Left lung (tissue), 10 donors: ENCODE results near the gene TMC2. TPM values are rescaled to one million over a fixed set of nuclear protein-coding genes. Genes with fewer than 3 reads are reported as not detected.

Experiments
- ATAC-seq: fragments of 200-7000 bp; cut with Tn5 transposase; one replicate; pipeline ENCODE4 v1.9.1; 2020; ENCODE audit warnings: moderate library complexity
- DNase-seq, 4 donors: peaks; one replicate each; pipeline ENCODE4 v3.0.0-alpha.2; 2013 to 2020
- H3K27ac ChIP-seq, 2 donors: fragments of 200-600 bp; sonication (generic) in 1 of 2; one replicate each; pipeline versions ENCODE4 v1.5.0 to v1.8.0; 2020 to 2021
- H3K27me3 ChIP-seq, 2 donors: fragments of 200-600 bp; sonication (generic) in 1 of 2; one replicate each; pipeline versions ENCODE4 v1.5.0 to v1.8.0; 2020 to 2021
- H3K36me3 ChIP-seq, 2 donors: fragments of 200-600 bp; sonication (generic) in 1 of 2; one replicate each; pipeline versions ENCODE4 v1.5.0 to v1.8.0; 2020 to 2021
- H3K4me1 ChIP-seq, 2 donors: fragments of 200-600 bp; one replicate each; pipeline ENCODE4 v1.8.0; 2021
- H3K4me3 ChIP-seq, 2 donors: fragments of 200-600 bp; sonication (generic) in 1 of 2; one replicate each; pipeline versions ENCODE4 v1.5.0 to v1.8.0; 2020 to 2021; ENCODE audit warnings: mild to moderate bottlenecking in 1 of 2
- H3K9me3 ChIP-seq, 2 donors: fragments of 200-600 bp; sonication (generic) in 1 of 2; one replicate each; pipeline versions ENCODE4 v1.5.0 to v1.8.0; 2020 to 2021
- intact Hi-C, 2 donors: fragments of 100-400 bp; cut with DNase I; formaldehyde crosslinking; loops; one replicate each; pipeline versions ENCODE4 v1.11.2 to v1.14.2; 2022
- polyA plus RNA-seq, 6 donors: library from polyadenylated mRNA; unstranded; fragments of 120-200 nt; gene quantifications; one replicate each; pipeline ENCODE4 v1.2.1, GENCODE V29; 2013; ENCODE audit not compliant: insufficient read length in 6 of 6
- total RNA-seq, 2 donors: library from RNA; stranded (reverse); fragmentation: NEBNext Ultra II Directional; extraction: Animal tissue kit (Norgen Biotek cat#: 25700); gene quantifications; one replicate each; pipeline ENCODE4 v1.2.1, GENCODE V29; 2021
- TF ChIP-seq, protein P1 (sequence below), 2 donors: fragments of 200-600 bp; sonication (generic) in 1 of 2; IDR thresholded peaks; one replicate each; pipeline versions ENCODE4 v1.5.0 to v1.8.0; 2021; ENCODE audit warnings: antibody characterized with exemption in 2 of 2
- donor health status: DM: no; HTN: yes; CAD: no.
- donor health status: DM: no; HTN: no; CAD: no.

The TMC2 gene
- total and polyA plus RNA-seq, 8 donors = 0.10 to 0.37 (median 0.21) TPM; not detected in 1

GRCh38 chr20:2563116-2563515, 26.7 kb downstream of the TMC2 start:
- no peak for DNase-seq

DNA sequence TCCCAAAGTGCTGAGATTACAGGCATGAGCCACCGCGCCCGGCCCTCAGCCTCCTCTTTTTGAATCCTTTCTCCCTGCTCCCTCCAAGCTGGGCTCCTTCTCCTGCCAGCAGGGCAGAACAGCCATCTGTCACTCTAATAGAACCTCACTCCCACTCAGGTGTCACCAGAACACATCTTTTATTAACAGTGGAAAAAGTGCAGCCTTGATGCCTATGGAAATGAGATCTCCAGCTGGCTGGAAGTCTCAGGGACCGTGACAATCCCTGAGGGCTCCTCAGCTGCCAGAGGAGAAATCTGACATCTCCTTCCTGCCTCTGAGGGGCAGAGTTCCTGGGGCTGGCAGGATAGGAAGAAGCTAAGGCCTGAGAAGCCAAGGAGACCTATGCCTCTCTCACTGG, 28.0 kb downstream of the TMC2 start:
- Histone ChIP-seq H3K36me3 (no peaks in the 10 kb centered on the region), H3K4me3 (no peak overlapping the region), H3K27ac (no peak overlapping the region), H3K27me3 (peaks cover 8 to 79% of the 10 kb centered on the region in 2 donors), H3K9me3 (no peaks in the 10 kb centered on the region), H3K4me1 (no peaks in the 10 kb centered on the region)
- no peak for DNase-seq
- TF ChIP-seq, protein P1, sequence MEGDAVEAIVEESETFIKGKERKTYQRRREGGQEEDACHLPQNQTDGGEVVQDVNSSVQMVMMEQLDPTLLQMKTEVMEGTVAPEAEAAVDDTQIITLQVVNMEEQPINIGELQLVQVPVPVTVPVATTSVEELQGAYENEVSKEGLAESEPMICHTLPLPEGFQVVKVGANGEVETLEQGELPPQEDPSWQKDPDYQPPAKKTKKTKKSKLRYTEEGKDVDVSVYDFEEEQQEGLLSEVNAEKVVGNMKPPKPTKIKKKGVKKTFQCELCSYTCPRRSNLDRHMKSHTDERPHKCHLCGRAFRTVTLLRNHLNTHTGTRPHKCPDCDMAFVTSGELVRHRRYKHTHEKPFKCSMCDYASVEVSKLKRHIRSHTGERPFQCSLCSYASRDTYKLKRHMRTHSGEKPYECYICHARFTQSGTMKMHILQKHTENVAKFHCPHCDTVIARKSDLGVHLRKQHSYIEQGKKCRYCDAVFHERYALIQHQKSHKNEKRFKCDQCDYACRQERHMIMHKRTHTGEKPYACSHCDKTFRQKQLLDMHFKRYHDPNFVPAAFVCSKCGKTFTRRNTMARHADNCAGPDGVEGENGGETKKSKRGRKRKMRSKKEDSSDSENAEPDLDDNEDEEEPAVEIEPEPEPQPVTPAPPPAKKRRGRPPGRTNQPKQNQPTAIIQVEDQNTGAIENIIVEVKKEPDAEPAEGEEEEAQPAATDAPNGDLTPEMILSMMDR (IDR thresholded peaks at IDR 0.05) = no peak
- intact Hi-C loops = no loop called here
- ATAC-seq = no peak

More at GRCh38 chr20:2563116-2563515, 26.7 kb downstream of the TMC2 start:
- ATAC-seq = no peak
- no peak overlapping the region for H3K4me3 ChIP-seq
- peaks cover 19 to 92% of the 10 kb centered on the region in 2 donors for H3K27me3 ChIP-seq
- no peak overlapping the region for H3K27ac ChIP-seq
- H3K9me3 ChIP-seq = no peaks in the 10 kb centered on the region
- TF ChIP-seq, protein P1 (IDR thresholded peaks at IDR 0.05) = no peak
- H3K4me1 ChIP-seq = peaks cover 0 to 9% of the 10 kb centered on the region in 2 donors
- intact Hi-C loops = no loop called here
- no peaks in the 10 kb centered on the region for H3K36me3 ChIP-seq

GRCh38 chr20:2575682-2576081, 39.3 kb downstream of the TMC2 start:
- H3K9me3 ChIP-seq = no peaks in the 10 kb centered on the region
- H3K4me1 ChIP-seq = no peaks in the 10 kb centered on the region
- H3K27me3 ChIP-seq = peaks cover 0 to 35% of the 10 kb centered on the region in 2 donors
- DNase-seq = no peak
- no peak overlapping the region for H3K27ac ChIP-seq
- TF ChIP-seq, protein P1 (IDR thresholded peaks at IDR 0.05) = no peak
- no peak overlapping the region for H3K4me3 ChIP-seq
- no peak for ATAC-seq
- no peaks in the 10 kb centered on the region for H3K36me3 ChIP-seq
- intact Hi-C loops = no loop called here

DNA sequence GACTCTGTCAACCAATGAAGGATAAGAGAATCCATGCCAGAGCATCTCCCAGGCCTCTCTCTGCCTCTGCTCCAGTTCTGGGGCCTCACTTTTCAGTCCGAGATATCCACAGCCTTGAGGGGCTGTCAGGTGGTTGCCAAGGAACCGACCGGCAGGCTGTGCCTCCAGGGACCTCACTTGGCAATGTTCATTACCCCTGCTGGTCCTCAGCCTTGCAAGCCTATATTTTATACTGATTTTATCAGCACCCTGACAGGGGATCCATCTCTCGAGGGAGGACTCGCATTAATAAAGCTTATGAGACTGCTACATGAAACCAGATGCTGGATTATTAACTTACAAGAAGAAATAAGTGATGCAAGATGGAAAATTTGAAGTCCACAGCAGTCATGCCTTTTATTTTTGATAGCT, 39.9 kb downstream of the TMC2 start:
- H3K9me3 ChIP-seq = no peaks in the 10 kb centered on the region
- H3K4me3 ChIP-seq = no peak overlapping the region
- TF ChIP-seq, protein P1 (IDR thresholded peaks at IDR 0.05) = no peak
- peaks cover 0 to 38% of the 10 kb centered on the region in 2 donors for H3K27me3 ChIP-seq
- H3K36me3 ChIP-seq = no peaks in the 10 kb centered on the region
- intact Hi-C loops = no loop called here
- H3K27ac ChIP-seq = no peak overlapping the region
- H3K4me1 ChIP-seq = no peaks in the 10 kb centered on the region
- ATAC-seq = no peak
- no peak for DNase-seq

GRCh38 chr20:2578475-2579192, 42.3 kb downstream of the TMC2 start:
- TF ChIP-seq, protein P1 (IDR thresholded peaks at IDR 0.05) = no peak
- Histone ChIP-seq H3K27ac (no peak overlapping the region), H3K4me3 (no peak overlapping the region), H3K4me1 (no peaks in the 10 kb centered on the region), H3K36me3 (no peaks in the 10 kb centered on the region), H3K9me3 (no peaks in the 10 kb centered on the region), H3K27me3 (peaks cover 0 to 50% of the 10 kb centered on the region in 2 donors)
- intact Hi-C loops = no loop called here
- DNase-seq (no peak), ATAC-seq (no peak)
